Endothelial cell of umbilical vein (primary cell): ENCODE results near the gene SOX5. TPM values are rescaled to one million over a fixed set of nuclear protein-coding genes. Genes with fewer than 3 reads are reported as not detected.

Experiments used
- BruUV-seq: library from RNA; stranded (reverse); fragments of 400-500 nt; replicated peaks from 2 replicates; lab custom pipeline; 2021; lab: Mats Ljungman, UMichigan
- CTCF ChIA-PET: fragments of 300-600, 350-600 bp; sonication (Branson Sonifier 250); formaldehyde crosslinking; loops from one replicate; lab custom pipeline; 2021; ENCODE audit warnings: antibody characterized with exemption, inconsistent platforms; lab: Charles Lee
- POLR2A ChIA-PET: fragments of 300-600, 350-600 bp; sonication (Branson Sonifier 250); formaldehyde crosslinking; loops from one replicate; lab custom pipeline; 2021; ENCODE audit warnings: antibody characterized with exemption, inconsistent platforms; lab: Charles Lee
- DNase-seq: peaks from one replicate; pipeline ENCODE4 v3.0.0-alpha.2; 2011; ENCODE audit warnings: low read depth, low spot score
- FAIRE-seq: peaks from 2 replicates; lab custom pipeline; 2011; peaks lifted over from hg19 to GRCh38; lab: Jason Lieb, UNC
- H2AFZ ChIP-seq: 2 replicates; pipeline ENCODE4 v1.6.0; 2012; ENCODE audit warnings: low read depth, low read length, control low read depth, inconsistent platforms
- H3K27ac ChIP-seq: 2 replicates; pipeline ENCODE4 v1.5.1; 2011; ENCODE audit warnings: low read depth, mild to moderate bottlenecking, control low read depth, low read length, moderate library complexity; ENCODE audit not compliant: insufficient read depth
- H3K27me3 ChIP-seq, 2 experiments: 2 replicates each; pipeline versions ENCODE4 v1.6.0 to v1.6.1; 2011; ENCODE audit warnings: low read length in 2 of 2, mixed read lengths in 1 of 2; ENCODE audit not compliant: control insufficient read depth in 2 of 2, insufficient read depth in 2 of 2
- H3K36me3 ChIP-seq, 2 experiments: 2 replicates in 1 of 2; 3 replicates in 1 of 2; pipeline ENCODE4 v1.5.1; 2011; ENCODE audit warnings: low read length in 2 of 2, mild to moderate bottlenecking in 1 of 2, moderate library complexity in 1 of 2; ENCODE audit not compliant: control insufficient read depth in 2 of 2, insufficient read depth in 2 of 2; ENCODE audit errors: extremely low read depth in 1 of 2
- H3K4me1 ChIP-seq: 3 replicates; pipeline ENCODE4 v1.5.1; 2011; ENCODE audit warnings: mild to moderate bottlenecking, low read length; ENCODE audit not compliant: control insufficient read depth, insufficient read depth; ENCODE audit errors: extremely low read depth
- H3K4me2 ChIP-seq: 2 replicates; pipeline ENCODE4 v1.6.1; 2011; ENCODE audit warnings: low read length, control low read depth, mixed read lengths; ENCODE audit not compliant: insufficient read depth
- H3K4me3 ChIP-seq, 3 experiments: fragments of 200-600 bp in 1 of 3; sonication (generic), shearing (Covaris generic) in 1 of 3; replicated peaks in 1 of 3; 2 replicates each; pipeline ENCODE4 v1.5.1; 2011 to 2016; ENCODE audit warnings: control low read depth in 3 of 3, low read length in 3 of 3, mild to moderate bottlenecking in 2 of 3, inconsistent platforms in 1 of 3, low read depth in 1 of 3, moderate library complexity in 1 of 3; ENCODE audit not compliant: insufficient read depth in 1 of 3
- H3K79me2 ChIP-seq: 2 replicates; pipeline ENCODE4 v1.6.0; 2012; ENCODE audit warnings: low read length, inconsistent platforms; ENCODE audit not compliant: control insufficient read depth, insufficient read depth
- H3K9ac ChIP-seq: replicated peaks from 2 replicates; pipeline ENCODE3; 2011; ENCODE audit warnings: low read length, control low read depth; ENCODE audit not compliant: insufficient read depth; ENCODE audit errors: extremely low read depth
- H3K9me1 ChIP-seq: replicated peaks from 3 replicates; pipeline ENCODE4 v1.6.0; 2011; ENCODE audit warnings: mild to moderate bottlenecking, low read length; ENCODE audit not compliant: control insufficient read depth, insufficient read depth; ENCODE audit errors: extremely low read depth
- H3K9me3 ChIP-seq: replicated peaks from 2 replicates; pipeline ENCODE4 v1.5.1; 2012; ENCODE audit warnings: low read length, inconsistent platforms; ENCODE audit not compliant: control insufficient read depth, insufficient read depth
- H4K20me1 ChIP-seq: replicated peaks from 2 replicates; pipeline ENCODE3; 2011; ENCODE audit warnings: mild to moderate bottlenecking, low read length; ENCODE audit not compliant: control insufficient read depth, insufficient read depth; ENCODE audit errors: extremely low read depth
- EZH2 ChIP-seq: IDR thresholded peaks from 2 replicates; pipeline ENCODE4 v1.6.1; 2012; ENCODE audit warnings: borderline replicate concordance, low read depth, mild to moderate bottlenecking, moderate library complexity, low read length, inconsistent platforms; ENCODE audit not compliant: severe bottlenecking
- FOS ChIP-seq: IDR thresholded peaks from 2 replicates; pipeline ENCODE4 v1.6.1; 2011; ENCODE audit warnings: mild to moderate bottlenecking, low read length, moderate library complexity, borderline replicate concordance; ENCODE audit not compliant: insufficient read depth
- GATA2 ChIP-seq: IDR thresholded peaks from 2 replicates; pipeline ENCODE4 v1.7.0; 2011; ENCODE audit warnings: low read depth, mild to moderate bottlenecking, moderate library complexity, mixed read lengths, low read length; ENCODE audit not compliant: insufficient read length, insufficient read depth
- JUN ChIP-seq: IDR thresholded peaks from 2 replicates; pipeline ENCODE4 v1.6.1; 2011; ENCODE audit warnings: borderline replicate concordance, low read depth; ENCODE audit not compliant: insufficient read length, insufficient read depth
- MAX ChIP-seq: IDR thresholded peaks from 2 replicates; pipeline ENCODE4 v1.6.1; 2011; ENCODE audit not compliant: insufficient read depth, insufficient read length
- MYC ChIP-seq: IDR thresholded peaks from one replicate; pipeline ENCODE4 v1.6.1; 2011; ENCODE audit warnings: mild to moderate bottlenecking, low read depth, low read length
- POLR2A ChIP-seq: IDR thresholded peaks from 2 replicates; pipeline ENCODE4 v1.6.1; 2012; ENCODE audit warnings: low read depth, mild to moderate bottlenecking, control low read depth, low read length
- POLR2AphosphoS5 ChIP-seq: IDR thresholded peaks from 2 replicates; pipeline ENCODE4 v1.6.1; 2012; ENCODE audit warnings: low read depth, mild to moderate bottlenecking, control low read depth, low read length, moderate library complexity; ENCODE audit not compliant: insufficient read depth
- dilution Hi-C: fragments of 300-500 bp; cut with MboI; formaldehyde crosslinking; loops from one replicate; pipeline ENCODE4 v1.15.0; 2019; ENCODE audit warnings: low sequenced_read_pairs; ENCODE audit not compliant: extremely low pct_ligation_motif_present
- intact Hi-C: fragments of 100-400 bp; cut with micrococcal nuclease; formaldehyde crosslinking; loops from one replicate; pipeline ENCODE4 v1.10.0; 2022
- polyA plus RNA-seq, 4 experiments: library from polyadenylated mRNA; depleted of rRNA in 3 of 4; stranded (reverse) in 3 of 4; unstranded in 1 of 4; fragments of >200 nt; gene quantifications; 2 replicates each; pipeline versions ENCODE4 v1.2.1 to v1.2.3, GENCODE V29; 2011 to 2012; ENCODE audit warnings: missing spikeins in 1 of 4
- total RNA-seq: library from RNA; stranded (reverse); gene quantifications from 2 replicates; pipeline ENCODE4 v1.2.3, GENCODE V29; 2021
- TF ChIP-seq, protein P1 (sequence below), 2 donors: IDR thresholded peaks; 1 replicate in 1 of 2; 2 replicates in 1 of 2; pipeline ENCODE4 v1.5.1; 2011; ENCODE audit warnings: low read length in 2 of 2, mild to moderate bottlenecking in 2 of 2, moderate library complexity in 2 of 2, control low read depth in 1 of 2, inconsistent platforms in 1 of 2, low read depth in 1 of 2; ENCODE audit not compliant: insufficient read depth in 1 of 2; ENCODE audit errors: extremely low read depth in 1 of 2

The SOX5 gene
- total and polyA plus RNA-seq, 2 donors (not counting 3 experiments of a cell fraction or from before 2014, with no cell fraction given), result 0.63 to 3.5 TPM

DNA sequence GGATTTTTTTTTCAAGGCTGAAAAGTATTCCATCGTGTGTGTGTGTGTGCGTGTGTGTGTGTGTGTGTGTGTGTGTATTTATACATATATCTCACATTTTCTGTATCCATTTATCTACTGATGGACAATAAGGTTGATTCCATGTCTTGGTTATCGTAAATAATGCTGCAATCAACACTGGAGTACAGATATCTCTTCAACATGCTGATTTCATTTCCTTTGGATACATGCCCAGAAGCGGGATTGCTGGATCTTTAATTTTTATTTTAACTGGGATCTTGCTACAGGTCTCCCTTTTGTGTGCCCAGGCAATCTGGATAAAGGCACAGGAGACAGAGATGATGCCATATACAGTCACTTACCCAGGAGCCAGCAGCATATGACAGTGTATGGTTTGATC, 338.1 kb downstream of the SOX5 start:
- CTCF ChIA-PET, result no interaction called here

More for the DNA sequence above, 338.1 kb downstream of the SOX5 start:
- H3K9me3 ChIP-seq, result no peaks in the 10 kb centered on the region
- no peak for TF ChIP-seq GATA2
- TF ChIP-seq, protein P1, sequence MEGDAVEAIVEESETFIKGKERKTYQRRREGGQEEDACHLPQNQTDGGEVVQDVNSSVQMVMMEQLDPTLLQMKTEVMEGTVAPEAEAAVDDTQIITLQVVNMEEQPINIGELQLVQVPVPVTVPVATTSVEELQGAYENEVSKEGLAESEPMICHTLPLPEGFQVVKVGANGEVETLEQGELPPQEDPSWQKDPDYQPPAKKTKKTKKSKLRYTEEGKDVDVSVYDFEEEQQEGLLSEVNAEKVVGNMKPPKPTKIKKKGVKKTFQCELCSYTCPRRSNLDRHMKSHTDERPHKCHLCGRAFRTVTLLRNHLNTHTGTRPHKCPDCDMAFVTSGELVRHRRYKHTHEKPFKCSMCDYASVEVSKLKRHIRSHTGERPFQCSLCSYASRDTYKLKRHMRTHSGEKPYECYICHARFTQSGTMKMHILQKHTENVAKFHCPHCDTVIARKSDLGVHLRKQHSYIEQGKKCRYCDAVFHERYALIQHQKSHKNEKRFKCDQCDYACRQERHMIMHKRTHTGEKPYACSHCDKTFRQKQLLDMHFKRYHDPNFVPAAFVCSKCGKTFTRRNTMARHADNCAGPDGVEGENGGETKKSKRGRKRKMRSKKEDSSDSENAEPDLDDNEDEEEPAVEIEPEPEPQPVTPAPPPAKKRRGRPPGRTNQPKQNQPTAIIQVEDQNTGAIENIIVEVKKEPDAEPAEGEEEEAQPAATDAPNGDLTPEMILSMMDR (IDR thresholded peaks at IDR 0.05; ENCODE audit: extremely low read depth in 1 of 2, insufficient read depth in 1 of 2, low read depth in 1 of 2, low read length in 2 of 2), result no peak
- no peak for TF ChIP-seq MYC
- no peak for TF ChIP-seq JUN
- TF ChIP-seq MAX, result no peak
- no peak for TF ChIP-seq POLR2AphosphoS5
- TF ChIP-seq EZH2, result no peak
- no peak for TF ChIP-seq POLR2A
- TF ChIP-seq FOS, result no peak
- BruUV-seq, result no TSS peak
- no peak overlapping the region for H3K9ac ChIP-seq
- FAIRE-seq, result peak; percentile 4
- H3K36me3 ChIP-seq, result no peaks in the 10 kb centered on the region
- POLR2A ChIA-PET, result no interaction called here
- no peaks in the 10 kb centered on the region for H3K27me3 ChIP-seq
- H3K4me2 ChIP-seq, result no peak overlapping the region
- H3K27ac ChIP-seq, result no peak overlapping the region
- DNase-seq, result peak; percentile 32
- H3K4me1 ChIP-seq, result no peaks in the 10 kb centered on the region
- dilution Hi-C loops (no loop called here), intact Hi-C loops (no loop called here)
- H2AFZ ChIP-seq, result no peak overlapping the region
- H3K4me3 ChIP-seq, result no peak overlapping the region
- no peaks in the 10 kb centered on the region for H3K9me1 ChIP-seq
- H4K20me1 ChIP-seq, result no peaks in the 10 kb centered on the region
- no peaks in the 10 kb centered on the region for H3K79me2 ChIP-seq
